Psoas muscle (tissue), 8 donors: ENCODE data around the gene CDK19. TPM values are rescaled to one million over a fixed set of nuclear protein-coding genes. Genes with fewer than 3 reads are reported as not detected.

Source experiments
- ATAC-seq, 4 donors: fragments of 200-7000 bp; cut with Tn5 transposase; one replicate each; pipeline ENCODE4 v1.9.1; 2020; ENCODE audit warnings: moderate library complexity in 3 of 4, mild to moderate bottlenecking in 2 of 4
- DNase-seq, 2 donors: peaks; one replicate each; pipeline ENCODE4 v3.0.0-alpha.2; 2020
- H3K27ac ChIP-seq: fragments of 200-600 bp; one replicate; pipeline ENCODE4 v1.8.0; 2022
- H3K27me3 ChIP-seq, 3 donors: fragments of 200-600 bp in 1 of 3; one replicate each; pipeline versions ENCODE4 v1.6.1 to v1.8.0; 2013 to 2022; ENCODE audit warnings: low read length in 2 of 3, mild to moderate bottlenecking in 2 of 3, moderate library complexity in 1 of 3; ENCODE audit not compliant: insufficient read depth in 3 of 3
- H3K36me3 ChIP-seq, 2 donors: fragments of 200-600 bp in 1 of 2; one replicate each; pipeline versions ENCODE4 v1.6.1 to v1.8.0; 2013 to 2022; ENCODE audit warnings: low read depth in 1 of 2, mild to moderate bottlenecking in 1 of 2, moderate library complexity in 1 of 2; ENCODE audit not compliant: insufficient read depth in 1 of 2
- H3K4me1 ChIP-seq: fragments of 200-600 bp; one replicate; pipeline ENCODE4 v1.8.0; 2022
- H3K4me3 ChIP-seq: fragments of 200-600 bp; one replicate; pipeline ENCODE4 v1.8.0; 2022; ENCODE audit warnings: mild to moderate bottlenecking
- H3K9me3 ChIP-seq: fragments of 200-600 bp; one replicate; pipeline ENCODE4 v1.8.0; 2022
- CTCF ChIP-seq: fragments of 200-600 bp; IDR thresholded peaks from one replicate; pipeline ENCODE4 v1.8.0; 2022; ENCODE audit warnings: antibody characterized with exemption
- WGBS, 3 donors: extraction: QIAGEN DNeasy Blood & Tissue Kit; methylation state at CpG; one replicate each; pipeline versions ENCODE4 v1.1.6 to v1.1.7; 2013; 5-methylcytosine and 5-hydroxymethylcytosine counted together
- intact Hi-C, 2 donors: fragments of 100-400 bp; cut with DNase I; formaldehyde crosslinking; loops; one replicate each; pipeline versions ENCODE4 v1.11.0 to v1.14.2; 2022
- polyA plus RNA-seq, 3 donors: library from polyadenylated mRNA; stranded (reverse); fragments of 200-250 nt; gene quantifications; one replicate each; pipeline ENCODE4 v1.2.3, GENCODE V29; 2013
- total RNA-seq, 4 donors: library from RNA; stranded (reverse); fragmentation: NEBNext Ultra II Directional in 2 of 4; extraction: Animal tissue kit (Norgen Biotek cat#: 25700) in 2 of 4; gene quantifications; one replicate each; pipeline versions ENCODE4 v1.2.1 to v1.2.4, GENCODE V29; 2021 to 2023
- donor health status: healthy with polysubstance abuse.
- donor health status: DM: no; HTN: no; CAD: no; lungs with moderate emphysema.
- donor health status: Bipolar disorder and iron deficiency.
- donor health status: healthy.
- donor health status: DM: yes; HTN: yes; CAD: no.
- donor health status: DM: no; HTN: no; CAD: no.
- donor health status: DM: no; HTN: no; CAD: no.
- donor health status: DM: yes; HTN: yes; CAD: no.

Gene CDK19
- total and polyA plus RNA-seq, 7 donors: 2.2 to 11.6 (median 5.5) TPM

GRCh38 chr6:110689275-110689935 is 125.9 kb downstream of the CDK19 start:
- Histone ChIP-seq H3K36me3 (no peaks in the 10 kb centered on the region), H3K27me3 (no peaks in the 10 kb centered on the region), H3K4me1 (no peaks in the 10 kb centered on the region), H3K4me3 (no peak overlapping the region), H3K9me3 (no peaks in the 10 kb centered on the region), H3K27ac (no peak overlapping the region)
- no peak for TF ChIP-seq CTCF
- no peak for DNase-seq
- 88 to 91% (median 89%) methylated on average over 6 of the region's 6 CpGs for WGBS, 3 donors
- intact Hi-C loops: loop anchor here in 1 of 2 donors (10.0 kb wide), 2 partner anchors 125 to 155 kb away; partner anchors contain the start of gene CDK19
- ATAC-seq: no peak

GRCh38 chr6:110688661-110689268 is 126.5 kb downstream of the CDK19 start:
- no peak for DNase-seq
- H3K4me3 ChIP-seq: no peak overlapping the region
- no peaks in the 10 kb centered on the region for H3K9me3 ChIP-seq
- TF ChIP-seq CTCF: no peak
- no peaks in the 10 kb centered on the region for H3K27me3 ChIP-seq
- H3K27ac ChIP-seq: no peak overlapping the region
- intact Hi-C loops: loop anchor here in 1 of 2 donors (10.0 kb wide), 2 partner anchors 126 to 154 kb away; partner anchors contain the start of gene CDK19
- no peaks in the 10 kb centered on the region for H3K36me3 ChIP-seq
- no peak for ATAC-seq
- H3K4me1 ChIP-seq: no peaks in the 10 kb centered on the region
- 71 to 79% (median 76%) methylated on average over 6 of the region's 6 CpGs for WGBS, 3 donors

GRCh38 chr6:110687326-110687725 is 127.9 kb downstream of the CDK19 start:
- TF ChIP-seq CTCF: no peak
- no peak for DNase-seq
- H3K27me3 ChIP-seq: no peaks in the 10 kb centered on the region
- 63 to 70% (median 65%) methylated on average over 1 of the region's 1 CpG for WGBS, 3 donors
- H3K4me1 ChIP-seq: peaks cover 3% of the 10 kb centered on the region
- intact Hi-C loops: loop anchor here in 1 of 2 donors (10.0 kb wide), 2 partner anchors 127 to 153 kb away; partner anchors contain the start of gene CDK19
- no peaks in the 10 kb centered on the region for H3K36me3 ChIP-seq
- no peak overlapping the region for H3K4me3 ChIP-seq
- H3K9me3 ChIP-seq: no peaks in the 10 kb centered on the region
- no peak overlapping the region for H3K27ac ChIP-seq
- ATAC-seq: no peak

GRCh38 chr6:110683241-110683640 is 132.0 kb downstream of the CDK19 start:
- H3K36me3 ChIP-seq: no peaks in the 10 kb centered on the region
- intact Hi-C loops: loop anchor here (2.0 to 10.0 kb wide), 6 partner anchors 132 to 266 kb away; partner anchors contain the start of gene CDK19 (in 2 of the 2)
- WGBS, 3 donors: 86 to 88% (median 87%) methylated on average over 3 of the region's 3 CpGs
- no peaks in the 10 kb centered on the region for H3K27me3 ChIP-seq
- H3K4me1 ChIP-seq: peaks cover 15% of the 10 kb centered on the region
- no peak overlapping the region for H3K27ac ChIP-seq
- H3K9me3 ChIP-seq: no peaks in the 10 kb centered on the region
- ATAC-seq (no peak), DNase-seq (no peak)
- TF ChIP-seq CTCF: no peak
- no peak overlapping the region for H3K4me3 ChIP-seq
